ENCODE measurements around the gene B4GALT3.

- TF ChIP-seq CTCF (IDR thresholded peaks at IDR 0.05) (no peak), POLR2AphosphoS5 (IDR thresholded peaks at IDR 0.05) (no peak)
Measured at GRCh38 chr1:161137881-161138280, 39.4 kb downstream of the B4GALT3 start.
